ENCODE data around the gene SEZ6L2. TPM values are rescaled to one million over a fixed set of nuclear protein-coding genes. Genes with fewer than 3 reads are reported as not detected.

SEZ6L2 gene
- total RNA-seq, 2 experiments from 2014 or later = 0.11 to 0.13 TPM

DNA sequence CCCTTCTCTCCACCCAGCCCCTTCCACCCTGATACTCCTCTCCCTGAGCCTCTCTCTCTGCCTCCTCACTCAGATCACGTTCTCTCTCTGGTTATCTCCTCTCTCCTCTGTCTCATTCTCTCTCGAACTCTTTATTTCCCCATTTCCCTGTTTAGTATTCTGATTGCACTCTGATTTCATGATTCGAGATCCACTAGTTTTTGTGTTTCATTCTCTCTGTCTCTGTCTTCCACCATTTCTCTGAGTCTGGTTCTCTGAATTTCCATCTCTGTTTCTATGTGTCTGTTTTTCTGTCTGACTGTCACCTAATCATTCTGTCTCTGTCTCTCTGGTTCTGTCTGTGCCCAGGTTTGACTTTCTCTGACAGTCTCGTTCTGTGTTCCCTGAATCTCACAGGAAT lies 2.0 kb downstream of the SEZ6L2 start:
- H3K4me1 Mint-ChIP-seq (ENCODE audit: low read depth) = peaks cover 8% of the 10 kb centered on the region
- TF ChIP-seq, protein P1, sequence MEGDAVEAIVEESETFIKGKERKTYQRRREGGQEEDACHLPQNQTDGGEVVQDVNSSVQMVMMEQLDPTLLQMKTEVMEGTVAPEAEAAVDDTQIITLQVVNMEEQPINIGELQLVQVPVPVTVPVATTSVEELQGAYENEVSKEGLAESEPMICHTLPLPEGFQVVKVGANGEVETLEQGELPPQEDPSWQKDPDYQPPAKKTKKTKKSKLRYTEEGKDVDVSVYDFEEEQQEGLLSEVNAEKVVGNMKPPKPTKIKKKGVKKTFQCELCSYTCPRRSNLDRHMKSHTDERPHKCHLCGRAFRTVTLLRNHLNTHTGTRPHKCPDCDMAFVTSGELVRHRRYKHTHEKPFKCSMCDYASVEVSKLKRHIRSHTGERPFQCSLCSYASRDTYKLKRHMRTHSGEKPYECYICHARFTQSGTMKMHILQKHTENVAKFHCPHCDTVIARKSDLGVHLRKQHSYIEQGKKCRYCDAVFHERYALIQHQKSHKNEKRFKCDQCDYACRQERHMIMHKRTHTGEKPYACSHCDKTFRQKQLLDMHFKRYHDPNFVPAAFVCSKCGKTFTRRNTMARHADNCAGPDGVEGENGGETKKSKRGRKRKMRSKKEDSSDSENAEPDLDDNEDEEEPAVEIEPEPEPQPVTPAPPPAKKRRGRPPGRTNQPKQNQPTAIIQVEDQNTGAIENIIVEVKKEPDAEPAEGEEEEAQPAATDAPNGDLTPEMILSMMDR (IDR thresholded peaks at IDR 0.05) = no peak
- no peak overlapping the region for H3K4me3 Mint-ChIP-seq
- intact Hi-C loops (cut with micrococcal nuclease) = no loop called here
- ChIA-PET CTCF (no interaction called here), POLR2A (interaction anchor here (0.5 kb wide), 1 partner anchor 29 kb away, joined by 3 read pairs; the partner anchor contains the start of gene KCTD13)
- ATAC-seq (no peak), DNase-seq (no peak)
- H3K36me3 Mint-ChIP-seq (ENCODE audit: low read depth) = no peaks in the 10 kb centered on the region
- no peak overlapping the region for H3K27ac Mint-ChIP-seq
- no peaks in the 10 kb centered on the region for H3K9me3 Mint-ChIP-seq
- H3K27me3 Mint-ChIP-seq = peaks cover 23% of the 10 kb centered on the region

DNA sequence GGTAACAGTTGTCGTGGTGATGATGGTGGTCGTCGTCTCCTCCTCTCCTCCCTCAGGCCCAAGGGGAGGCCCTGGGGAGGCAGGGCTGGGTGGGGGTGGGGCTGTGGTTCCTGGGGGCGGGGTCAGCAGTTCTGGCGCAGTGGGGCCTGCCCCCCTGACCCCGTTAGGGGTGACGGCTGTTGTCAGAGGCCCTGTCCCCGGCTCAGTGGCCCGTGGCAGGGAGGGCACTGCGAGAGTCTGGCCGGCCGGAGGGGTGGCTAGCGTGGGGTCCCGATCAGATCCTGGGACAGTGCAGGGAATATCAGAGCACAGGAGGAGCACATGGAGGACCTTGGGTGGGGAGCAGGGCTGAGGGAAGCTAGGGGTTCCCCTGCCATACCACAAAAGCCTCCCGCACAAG lies 2.5 kb downstream of the SEZ6L2 start:
- no peaks in the 10 kb centered on the region for H3K36me3 Mint-ChIP-seq (ENCODE audit: low read depth)
- ChIA-PET CTCF (no interaction called here), POLR2A (no interaction called here)
- H3K27me3 Mint-ChIP-seq = peaks cover 23% of the 10 kb centered on the region
- H3K4me3 Mint-ChIP-seq = no peak overlapping the region
- no peak overlapping the region for H3K27ac Mint-ChIP-seq
- peaks cover 7% of the 10 kb centered on the region for H3K4me1 Mint-ChIP-seq (ENCODE audit: low read depth)
- H3K9me3 Mint-ChIP-seq = no peaks in the 10 kb centered on the region
- intact Hi-C loops (cut with micrococcal nuclease) = no loop called here
- DNase-seq = no peak
- TF ChIP-seq, protein P1 (IDR thresholded peaks at IDR 0.05) = no peak
- no peak for ATAC-seq

DNA sequence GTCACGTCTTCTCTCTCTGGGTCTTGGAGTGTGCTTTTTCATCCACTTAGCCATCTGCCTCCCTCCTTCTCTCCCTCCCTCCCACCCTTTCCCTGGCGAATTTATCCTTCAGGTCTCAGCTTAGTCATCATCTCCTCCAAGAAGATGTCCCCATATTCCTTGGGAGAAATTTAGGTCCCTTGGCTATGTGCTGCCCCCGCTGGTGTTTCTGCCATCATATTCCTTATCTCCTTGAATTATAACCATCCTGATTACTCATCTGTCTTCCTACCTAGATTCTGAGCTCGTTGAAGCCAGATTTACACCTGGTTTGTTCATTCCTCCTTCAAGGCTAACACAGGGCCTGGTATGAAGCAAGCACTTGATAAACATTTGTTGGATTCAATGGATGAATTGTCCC lies 5.0 kb downstream of the SEZ6L2 start:
- ChIA-PET CTCF (no interaction called here), POLR2A (interaction anchor here (2.0 kb wide), 1 partner anchor 31 kb away, joined by 6 read pairs; the partner anchor contains the start of gene KCTD13)
- no peak overlapping the region for H3K27ac Mint-ChIP-seq
- intact Hi-C loops (cut with micrococcal nuclease) = no loop called here
- DNase-seq (no peak), ATAC-seq (no peak)
- TF ChIP-seq, protein P1 (IDR thresholded peaks at IDR 0.05) = no peak
- no peaks in the 10 kb centered on the region for H3K4me1 Mint-ChIP-seq (ENCODE audit: low read depth)
- peaks cover 23% of the 10 kb centered on the region for H3K27me3 Mint-ChIP-seq
- no peaks in the 10 kb centered on the region for H3K9me3 Mint-ChIP-seq
- H3K4me3 Mint-ChIP-seq = no peak overlapping the region
- H3K36me3 Mint-ChIP-seq (ENCODE audit: low read depth) = no peaks in the 10 kb centered on the region

DNA sequence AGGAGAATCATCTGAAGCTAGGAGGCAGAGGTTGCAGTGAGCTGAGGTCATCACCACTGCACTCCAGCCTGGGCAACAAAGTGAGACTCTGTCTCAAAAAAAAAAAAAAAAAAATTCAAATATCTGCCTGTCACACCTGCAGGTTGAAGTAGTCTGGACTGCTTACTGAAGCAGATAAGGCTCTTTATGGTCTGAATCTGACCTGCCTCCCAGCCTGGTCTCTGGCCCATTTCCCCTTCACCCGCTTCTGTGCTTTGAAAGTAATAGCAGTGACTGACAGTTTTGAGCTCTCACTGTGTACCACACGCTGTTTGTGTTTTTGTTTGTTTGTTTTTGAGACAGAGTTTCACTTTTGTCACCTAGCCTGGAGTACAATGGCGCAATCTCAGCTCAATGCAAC lies 5.8 kb downstream of the SEZ6L2 start:
- H3K4me1 Mint-ChIP-seq (ENCODE audit: low read depth) = no peaks in the 10 kb centered on the region
- ChIA-PET CTCF (no interaction called here), POLR2A (interaction anchor here (2.0 kb wide), 1 partner anchor 32 kb away, joined by 6 read pairs; the partner anchor contains the start of gene KCTD13)
- intact Hi-C loops (cut with micrococcal nuclease) = no loop called here
- ATAC-seq (no peak), DNase-seq (no peak)
- no peak overlapping the region for H3K27ac Mint-ChIP-seq
- H3K27me3 Mint-ChIP-seq = peaks cover 20% of the 10 kb centered on the region
- H3K36me3 Mint-ChIP-seq (ENCODE audit: low read depth) = no peaks in the 10 kb centered on the region
- TF ChIP-seq, protein P1 (IDR thresholded peaks at IDR 0.05) = no peak
- no peaks in the 10 kb centered on the region for H3K9me3 Mint-ChIP-seq
- H3K4me3 Mint-ChIP-seq = no peak overlapping the region

DNA sequence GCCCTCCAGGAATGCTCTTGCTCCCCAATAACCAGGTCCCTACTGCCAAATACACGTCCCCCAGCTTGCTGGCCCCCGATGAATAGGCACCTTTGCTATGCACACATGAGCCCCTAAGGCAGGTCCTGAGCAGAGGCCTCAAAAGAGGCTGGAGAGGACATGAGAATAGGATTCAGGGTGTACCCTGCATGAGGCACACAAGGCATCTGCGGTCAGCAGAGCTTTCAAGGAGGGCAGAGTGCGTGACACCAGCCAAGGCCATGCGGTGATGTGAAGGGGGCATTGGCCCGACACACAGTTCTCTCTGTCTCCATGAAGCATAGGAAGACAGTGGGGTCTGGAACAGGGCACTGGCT lies 6.9 kb downstream of the SEZ6L2 start:
- DNase-seq (no peak), ATAC-seq (no peak)
- TF ChIP-seq, protein P1 (IDR thresholded peaks at IDR 0.05) = no peak
- ChIA-PET CTCF (no interaction called here), POLR2A (interaction anchor here (0.6 kb wide), 1 partner anchor 23 kb away, joined by 3 read pairs; no protein-coding TSS in a partner anchor)
- Mint-ChIP-seq H3K27me3 (peaks cover 10% of the 10 kb centered on the region), H3K27ac (no peak overlapping the region), H3K4me3 (no peak overlapping the region), H3K4me1 (ENCODE audit: low read depth) (no peaks in the 10 kb centered on the region), H3K9me3 (no peaks in the 10 kb centered on the region), H3K36me3 (ENCODE audit: low read depth) (no peaks in the 10 kb centered on the region)
- intact Hi-C loops (cut with micrococcal nuclease) = no loop called here
